Muscle layer of duodenum (tissue), 2 donors: ENCODE data around the gene MACROD1.
A peak's percentile ranks its signal among the peaks of the same experiment; 100 is the strongest.
"Not testable (repeated sequence)": the region's sequence is repeated elsewhere in the genome, so short reads cannot be mapped to it uniquely, and the experiment has no call there.

Experiments used
- H3K27ac ChIP-seq: one replicate; pipeline ENCODE4 v1.7.0; 2013; ENCODE audit warnings: mild to moderate bottlenecking, low read length
- H3K27me3 ChIP-seq: one replicate; pipeline ENCODE4 v1.7.0; 2013; ENCODE audit warnings: low read depth, mild to moderate bottlenecking, control low read depth, low read length
- H3K36me3 ChIP-seq, 2 donors: one replicate each; pipeline ENCODE4 v1.7.0; 2013; ENCODE audit warnings: low read length in 2 of 2, control low read depth in 1 of 2, mild to moderate bottlenecking in 1 of 2; ENCODE audit not compliant: insufficient read depth in 2 of 2, control insufficient read depth in 1 of 2
- H3K4me1 ChIP-seq, 2 donors: one replicate each; pipeline ENCODE4 v1.7.0; 2013; ENCODE audit warnings: low read length in 2 of 2, mild to moderate bottlenecking in 2 of 2, control low read depth in 1 of 2, moderate library complexity in 1 of 2; ENCODE audit not compliant: insufficient read depth in 2 of 2, control insufficient read depth in 1 of 2
- H3K4me3 ChIP-seq, 2 donors: one replicate each; pipeline ENCODE4 v1.7.0; 2013; ENCODE audit warnings: low read length in 2 of 2, low read depth in 1 of 2, mild to moderate bottlenecking in 1 of 2
- H3K9me3 ChIP-seq, 2 donors: one replicate each; pipeline ENCODE4 v1.7.0; 2013; ENCODE audit warnings: low read length in 2 of 2, control low read depth in 1 of 2, mild to moderate bottlenecking in 1 of 2; ENCODE audit not compliant: control insufficient read depth in 1 of 2
- donor health status: healthy.

MACROD1 gene

GRCh38 chr11:63979426-63979825 is 186.5 kb downstream of the MACROD1 start:
- peaks cover 0 to 8% of the 10 kb centered on the region in 2 donors for H3K36me3 ChIP-seq
- no peak overlapping the region for H3K27ac ChIP-seq
- no peak overlapping the region for H3K4me3 ChIP-seq
- H3K27me3 ChIP-seq, result no peaks in the 10 kb centered on the region
- peaks cover 6 to 18% of the 10 kb centered on the region in 2 donors for H3K4me1 ChIP-seq
- no peaks in the 10 kb centered on the region for H3K9me3 ChIP-seq

GRCh38 chr11:63978551-63979239 is 187.2 kb downstream of the MACROD1 start:
- no peak overlapping the region for H3K4me3 ChIP-seq
- H3K9me3 ChIP-seq, result no peaks in the 10 kb centered on the region
- H3K27ac ChIP-seq, result no peak overlapping the region
- no peaks in the 10 kb centered on the region for H3K27me3 ChIP-seq
- H3K36me3 ChIP-seq, result peaks cover 0 to 8% of the 10 kb centered on the region in 2 donors
- peaks cover 6 to 22% of the 10 kb centered on the region in 2 donors for H3K4me1 ChIP-seq

GRCh38 chr11:63974259-63975143 is 191.4 kb downstream of the MACROD1 start, which contains the start of gene COX8A:
TSS of gene COX8A (plus strand) at chr11:63974620. CDS start at chr11:63974681, 61 bp downstream.
- H3K27me3 ChIP-seq, result no peaks in the 10 kb centered on the region
- peak within 1 kb of the TSS; percentile 96 for H3K27ac ChIP-seq
- no peaks in the 10 kb centered on the region for H3K9me3 ChIP-seq
- peaks cover 6 to 22% of the 10 kb centered on the region in 2 donors for H3K4me1 ChIP-seq
- H3K36me3 ChIP-seq, result peaks cover 0 to 8% of the 10 kb centered on the region in 2 donors
- peak within 1 kb of the TSS; percentile 74 to 81 for H3K4me3 ChIP-seq

GRCh38 chr11:63973912-63974258 is 192.0 kb downstream of the MACROD1 start:
- H3K27ac ChIP-seq, H3K36me3 ChIP-seq, H3K9me3 ChIP-seq, H3K27me3 ChIP-seq: not testable (repeated sequence)
- Histone ChIP-seq H3K4me1 (peaks cover 6 to 22% of the 10 kb centered on the region in 2 donors), H3K4me3 (peak overlapping the region in 1 of 2 donors; percentile 74)

- Histone ChIP-seq H3K9me3 (no peaks in the 10 kb centered on the region), H3K4me3 (no peak overlapping the region), H3K4me1 (peaks cover 2 to 12% of the 10 kb centered on the region in 2 donors), H3K27me3 (no peaks in the 10 kb centered on the region), H3K27ac (no peak overlapping the region), H3K36me3 (peaks cover 0 to under 1% of the 10 kb centered on the region in 2 donors)
Observed at GRCh38 chr11:63970902-63971301, 195.0 kb downstream of the MACROD1 start.

GRCh38 chr11:63969461-63969860 is 196.5 kb downstream of the MACROD1 start:
- peaks cover 0 to 4% of the 10 kb centered on the region in 2 donors for H3K4me1 ChIP-seq
- H3K27me3 ChIP-seq, result no peaks in the 10 kb centered on the region
- H3K36me3 ChIP-seq, result no peaks in the 10 kb centered on the region
- no peak overlapping the region for H3K4me3 ChIP-seq
- no peak overlapping the region for H3K27ac ChIP-seq
- H3K9me3 ChIP-seq, result no peaks in the 10 kb centered on the region

- no peak overlapping the region for H3K27ac ChIP-seq
- H3K4me1 ChIP-seq, result peaks cover 0 to 10% of the 10 kb centered on the region in 2 donors
- H3K36me3 ChIP-seq, result no peaks in the 10 kb centered on the region
- no peaks in the 10 kb centered on the region for H3K9me3 ChIP-seq
- H3K27me3 ChIP-seq, result no peaks in the 10 kb centered on the region
- no peak overlapping the region for H3K4me3 ChIP-seq
Observed at GRCh38 chr11:63966444-63966843, 199.5 kb downstream of the MACROD1 start.

GRCh38 chr11:63963895-63964294 is 202.0 kb downstream of the MACROD1 start:
- H3K36me3 ChIP-seq, H3K27ac ChIP-seq, H3K27me3 ChIP-seq, H3K4me3 ChIP-seq, H3K9me3 ChIP-seq: not testable (repeated sequence)
- H3K4me1 ChIP-seq, result peaks cover 0 to 11% of the 10 kb centered on the region in 2 donors

- peaks cover 0 to 11% of the 10 kb centered on the region in 2 donors for H3K4me1 ChIP-seq
- no peak overlapping the region for H3K4me3 ChIP-seq
- no peaks in the 10 kb centered on the region for H3K27me3 ChIP-seq
- no peaks in the 10 kb centered on the region for H3K36me3 ChIP-seq
- H3K27ac ChIP-seq, result no peak overlapping the region
- H3K9me3 ChIP-seq, result no peaks in the 10 kb centered on the region
Observed at GRCh38 chr11:63961608-63962412, 204.1 kb downstream of the MACROD1 start.

- peaks cover 33% of the 10 kb centered on the region in 2 donors for H3K36me3 ChIP-seq
- peaks cover 0 to 11% of the 10 kb centered on the region in 2 donors for H3K4me1 ChIP-seq
- H3K9me3 ChIP-seq, result no peaks in the 10 kb centered on the region
- no peak overlapping the region for H3K27ac ChIP-seq
- no peaks in the 10 kb centered on the region for H3K27me3 ChIP-seq
- no peak overlapping the region for H3K4me3 ChIP-seq
Observed at GRCh38 chr11:63958008-63958407, 207.9 kb downstream of the MACROD1 start.

- Histone ChIP-seq H3K27me3 (no peaks in the 10 kb centered on the region), H3K4me3 (no peak overlapping the region), H3K36me3 (peaks cover 33 to 42% of the 10 kb centered on the region in 2 donors), H3K4me1 (no peaks in the 10 kb centered on the region), H3K27ac (no peak overlapping the region), H3K9me3 (no peaks in the 10 kb centered on the region)
Observed at GRCh38 chr11:63952570-63952969, 213.3 kb downstream of the MACROD1 start.
